ENCODE measurements around the gene PLA2G4B.
"Not testable (repeated sequence)": the region's sequence is repeated elsewhere in the genome, so short reads cannot be mapped to it uniquely, and the experiment has no call there.

PLA2G4B gene

GRCh38 chr15:41827880-41828806 is 10.5 kb upstream of the PLA2G4B start, which contains the start of gene JMJD7:
TSS of gene JMJD7 (plus strand) at chr15:41828092. CDS start at chr15:41828125, 33 bp downstream.
- peak; percentile 84 to 95 for DNase-seq

GRCh38 chr15:41828807-41829141 is 9.9 kb upstream of the PLA2G4B start:
- no peak for DNase-seq

DNA sequence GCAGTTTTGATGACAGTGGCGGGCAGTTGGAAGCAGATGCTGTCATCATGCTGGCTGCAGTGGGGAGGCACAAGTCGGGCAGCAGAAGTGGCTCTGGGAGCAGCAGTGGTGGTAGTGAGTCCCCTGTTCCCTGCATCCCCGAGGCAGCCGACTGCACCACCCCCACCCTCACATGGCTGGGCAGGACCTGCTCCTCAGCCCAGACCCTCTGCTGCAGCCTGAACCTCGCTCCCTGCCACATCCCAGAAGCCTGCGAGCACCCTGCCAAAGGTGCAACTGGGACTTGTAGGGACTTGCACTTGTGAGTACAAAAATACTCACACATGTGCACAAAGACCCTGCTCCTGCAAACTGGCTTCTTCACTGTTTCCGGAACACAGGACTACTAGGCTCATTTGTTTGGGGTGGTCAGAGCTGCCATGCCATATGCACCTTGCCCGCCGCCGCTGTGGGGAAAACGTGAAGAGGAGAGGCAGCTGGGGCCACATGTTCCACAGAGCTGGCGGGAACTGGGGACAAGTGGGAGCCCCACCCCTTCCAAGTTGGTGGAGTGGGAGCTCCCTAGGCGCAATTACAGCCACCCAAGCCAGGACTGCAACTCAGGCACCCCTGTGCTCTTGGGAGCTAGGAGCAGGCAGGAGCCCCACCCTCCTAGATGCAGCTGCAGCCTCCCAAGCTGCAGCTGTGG is 8.5 kb upstream of the PLA2G4B start:
- DNase-seq: no peak

- DNase-seq: not testable (repeated sequence)
Observed at GRCh38 chr15:41831291-41831690, 7.4 kb upstream of the PLA2G4B start.

GRCh38 chr15:41832208-41832607 is 6.4 kb upstream of the PLA2G4B start:
- no peak for DNase-seq

DNA sequence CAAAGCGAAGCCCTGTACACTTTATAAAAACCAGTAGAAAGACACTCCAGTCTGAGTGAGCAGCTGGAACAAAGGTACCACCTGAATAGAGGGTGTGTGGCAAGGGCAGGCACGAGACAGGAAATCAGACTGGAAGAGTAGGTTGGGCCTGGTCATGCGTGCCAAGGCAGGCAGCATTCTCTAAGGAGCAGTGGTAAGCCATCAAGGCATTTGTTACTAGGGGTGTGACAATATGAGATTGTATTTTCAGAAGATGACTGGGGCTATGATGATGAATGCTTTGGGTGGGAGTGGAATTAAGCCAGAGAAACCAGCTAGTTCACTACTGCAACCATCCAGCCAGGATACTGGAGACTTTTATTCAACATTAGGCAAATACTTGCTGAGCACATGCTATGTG is 5.8 kb upstream of the PLA2G4B start:
- no peak for DNase-seq

DNA sequence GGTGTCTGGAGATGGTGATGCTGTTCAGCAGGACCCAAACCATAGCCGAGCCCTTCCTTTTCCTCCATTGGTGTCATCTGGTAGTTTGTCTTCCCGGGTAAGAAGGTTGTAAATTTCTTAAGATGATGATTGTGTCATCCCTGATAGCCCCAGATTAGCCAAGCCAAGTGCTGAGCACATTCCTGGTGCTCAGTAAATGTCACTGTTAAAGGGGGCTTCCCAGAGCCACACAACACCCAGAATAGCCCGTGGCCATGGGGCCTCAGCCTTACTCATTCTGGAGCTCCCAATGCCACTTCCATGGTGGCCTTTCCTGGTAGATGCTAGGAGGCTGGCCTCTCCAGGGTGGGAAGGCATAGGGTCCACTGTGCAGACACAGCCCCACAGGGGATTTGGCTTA is 4.6 kb upstream of the PLA2G4B start:
- DNase-seq: no peak

GRCh38 chr15:41836073-41836472 is 2.6 kb upstream of the PLA2G4B start:
- no peak for DNase-seq

DNA sequence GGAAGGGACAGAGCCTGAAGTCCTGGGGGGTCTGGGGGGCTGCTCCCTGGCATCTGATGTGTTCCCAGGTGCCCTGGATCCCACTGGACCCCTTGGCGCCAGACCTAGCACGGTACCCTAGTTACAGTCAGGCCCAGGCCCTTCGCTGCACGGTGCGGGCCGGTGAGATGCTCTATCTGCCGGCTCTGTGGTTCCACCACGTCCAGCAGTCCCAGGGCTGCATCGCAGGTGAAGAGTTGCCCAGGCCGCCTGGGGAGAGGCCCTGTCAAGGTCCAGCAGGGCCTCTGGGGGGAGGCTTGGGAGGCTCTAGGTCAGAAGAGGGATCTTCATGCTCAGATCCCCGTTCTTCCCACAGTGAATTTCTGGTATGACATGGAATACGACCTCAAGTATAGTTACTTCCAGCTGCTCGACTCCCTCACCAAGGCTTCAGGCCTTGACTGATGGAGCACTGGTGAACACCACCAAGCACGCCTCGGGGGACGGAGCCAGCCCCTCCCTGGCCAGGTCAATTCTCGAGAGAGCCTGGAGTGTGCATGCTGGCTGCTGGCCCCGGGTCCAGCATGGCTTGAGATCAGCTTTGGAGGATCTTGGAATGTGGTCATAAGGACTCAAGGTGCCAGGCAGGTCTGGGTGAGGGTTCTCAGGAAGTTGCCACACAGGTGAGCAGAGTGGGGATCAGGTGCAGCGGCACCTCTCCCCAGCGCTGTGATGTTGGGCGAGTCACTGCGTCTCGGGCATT is 1.8 kb upstream of the PLA2G4B start:
- no peak for DNase-seq

GRCh38 chr15:41839781-41840491 is 1.3 kb downstream of the PLA2G4B start:
- no peak for DNase-seq

DNA sequence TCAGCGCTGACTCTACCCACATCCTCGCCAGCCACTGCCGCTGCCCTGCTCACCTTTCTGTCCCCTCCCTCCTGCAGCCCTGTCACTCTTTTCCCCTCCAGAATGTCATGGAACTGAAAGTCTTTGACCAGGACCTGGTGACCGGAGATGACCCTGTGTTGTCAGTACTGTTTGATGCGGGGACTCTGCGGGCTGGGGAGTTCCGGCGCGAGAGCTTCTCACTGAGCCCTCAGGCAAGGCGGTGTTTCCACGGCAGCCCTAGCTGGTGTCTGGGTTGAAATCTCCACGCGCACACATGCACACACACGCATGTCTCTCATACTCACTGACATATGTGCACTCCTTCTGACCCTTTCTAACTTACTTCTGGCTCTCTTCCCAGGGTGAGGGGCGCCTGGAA is 2.0 kb downstream of the PLA2G4B start:
- no peak for DNase-seq

DNA sequence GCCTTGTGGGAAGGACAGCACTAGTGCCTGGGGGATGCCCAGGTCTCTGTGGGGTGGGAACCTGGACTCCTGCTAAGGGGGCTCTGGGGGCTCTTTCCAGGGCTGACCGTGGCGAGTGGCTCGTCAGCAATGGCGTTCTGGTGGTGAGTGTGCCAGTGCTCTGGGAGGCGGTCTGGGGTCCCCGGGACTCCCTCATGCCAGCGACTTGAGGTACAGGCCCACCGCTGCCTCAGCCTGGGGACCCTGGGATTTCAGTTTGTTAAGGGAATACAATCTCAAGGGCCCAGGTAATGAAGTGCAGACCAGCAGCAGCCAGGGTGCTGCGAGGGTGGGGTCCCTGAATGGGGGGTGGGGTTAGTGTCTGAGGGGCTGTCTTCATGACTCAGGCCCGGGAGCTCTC is 2.5 kb downstream of the PLA2G4B start:
- no peak for DNase-seq

DNA sequence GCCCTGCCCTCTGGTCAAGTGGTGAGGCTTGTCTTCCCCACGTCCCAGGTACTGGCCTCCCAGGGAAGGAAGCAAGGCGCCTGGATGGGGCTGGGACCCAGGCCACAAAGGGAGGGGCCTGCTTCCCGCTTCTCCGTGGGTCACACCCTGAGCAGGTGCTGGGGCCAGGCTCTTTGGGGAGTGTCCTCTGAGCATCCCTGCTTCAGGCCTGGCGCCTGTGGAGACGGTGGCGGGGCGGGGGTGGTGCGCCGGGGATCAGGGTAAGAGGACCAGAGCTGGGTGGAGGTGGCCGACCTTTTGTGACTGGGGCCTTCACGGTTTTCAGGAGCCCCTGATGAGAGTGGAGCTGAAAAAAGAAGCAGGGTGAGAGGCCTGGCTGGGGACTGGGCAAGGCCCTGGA is 3.6 kb downstream of the PLA2G4B start:
- no peak for DNase-seq

DNA sequence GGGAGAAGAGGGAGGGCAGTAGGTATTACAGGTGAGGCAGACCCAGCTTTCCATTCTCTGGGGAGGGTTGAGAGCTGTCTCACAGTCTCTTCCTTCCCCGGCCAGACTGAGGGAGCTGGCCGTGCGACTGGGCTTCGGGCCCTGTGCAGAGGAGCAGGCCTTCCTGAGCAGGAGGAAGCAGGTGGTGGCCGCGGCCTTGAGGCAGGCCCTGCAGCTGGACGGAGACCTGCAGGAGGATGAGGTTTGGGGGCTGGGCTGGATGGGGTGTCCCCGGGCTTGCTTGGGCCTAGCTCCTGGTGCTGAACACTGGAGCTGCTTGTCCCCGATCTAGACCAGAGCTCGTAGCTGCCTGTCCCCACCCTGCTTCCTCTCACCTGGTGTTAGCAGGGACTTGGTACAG is 4.9 kb downstream of the PLA2G4B start:
- DNase-seq: no peak

DNA sequence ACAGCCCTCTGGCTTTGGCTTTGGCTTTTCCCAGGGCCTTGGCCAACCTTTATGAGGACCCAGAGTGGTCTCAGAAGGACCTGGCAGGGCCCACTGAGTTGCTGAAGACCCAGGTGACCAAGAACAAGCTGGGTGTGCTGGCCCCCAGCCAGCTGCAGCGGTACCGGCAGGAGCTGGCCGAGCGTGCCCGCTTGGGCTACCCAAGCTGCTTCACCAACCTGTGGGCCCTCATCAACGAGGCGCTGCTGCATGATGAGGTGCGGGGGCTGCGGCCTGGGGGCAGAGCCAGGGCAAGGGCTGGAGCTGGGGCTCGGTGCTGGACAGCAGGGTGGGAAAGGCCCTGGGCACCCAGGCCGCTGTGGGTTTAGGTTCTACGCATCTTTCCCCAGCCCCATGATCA is 6.2 kb downstream of the PLA2G4B start:
- DNase-seq: no peak

DNA sequence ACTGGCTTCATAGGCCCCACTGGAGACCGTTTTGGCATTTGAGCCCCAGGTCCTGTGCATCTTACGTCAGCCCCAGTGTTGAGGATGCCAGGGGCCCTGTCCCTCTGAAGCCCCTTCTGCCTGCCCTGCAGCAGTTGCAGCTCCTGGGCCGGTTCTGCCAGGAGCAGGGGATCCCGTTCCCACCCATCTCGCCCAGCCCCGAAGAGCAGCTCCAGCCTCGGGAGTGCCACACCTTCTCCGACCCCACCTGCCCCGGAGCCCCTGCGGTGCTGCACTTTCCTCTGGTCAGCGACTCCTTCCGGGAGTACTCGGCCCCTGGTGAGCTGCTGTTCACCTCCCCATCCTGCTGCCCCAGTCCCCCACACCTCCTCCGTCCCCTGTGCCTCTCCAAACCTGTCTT is 8.6 kb downstream of the PLA2G4B start:
- DNase-seq: no peak

DNA sequence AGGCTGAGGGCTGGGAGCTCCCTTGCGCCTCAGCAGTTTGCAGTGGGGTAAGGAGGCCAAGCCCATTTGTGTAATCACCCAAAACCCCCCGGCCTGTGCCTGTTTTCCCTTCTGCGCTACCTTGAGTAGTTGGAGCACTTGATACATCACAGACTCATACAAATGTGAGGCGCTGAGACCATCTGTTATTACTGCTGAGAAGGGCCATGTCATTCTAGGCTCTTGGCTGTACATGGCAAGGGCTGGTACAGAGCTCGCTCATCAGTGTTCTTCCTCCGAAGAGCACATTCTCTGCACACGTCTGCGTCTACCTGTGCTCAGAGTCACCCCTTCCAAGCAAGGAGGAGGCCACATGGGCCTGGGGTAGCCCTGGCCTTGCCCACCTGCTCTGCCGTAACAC is 9.3 kb downstream of the PLA2G4B start:
- DNase-seq: no peak

DNA sequence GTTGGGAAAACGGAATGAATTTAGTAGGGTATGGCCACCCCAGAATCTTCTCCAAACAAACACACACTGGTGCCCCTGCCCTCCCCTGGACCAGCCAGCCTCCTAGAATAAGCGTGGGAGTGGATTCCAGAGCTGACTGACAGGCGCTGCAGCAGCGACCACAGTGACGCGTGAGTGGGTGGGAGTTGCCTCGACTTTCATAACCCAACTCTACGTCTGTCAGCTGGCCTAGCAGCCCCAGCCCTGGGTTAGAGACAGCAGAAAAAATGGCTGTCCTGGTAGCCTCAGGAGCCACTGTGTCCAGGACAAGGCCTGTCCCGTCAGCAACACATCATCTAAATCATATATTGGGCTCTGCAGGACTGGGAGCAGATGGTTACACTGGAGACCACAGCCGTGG is 10.0 kb downstream of the PLA2G4B start:
- no peak for DNase-seq

GRCh38 chr15:41849204-41849603 is 10.6 kb downstream of the PLA2G4B start:
- DNase-seq: no peak

DNA sequence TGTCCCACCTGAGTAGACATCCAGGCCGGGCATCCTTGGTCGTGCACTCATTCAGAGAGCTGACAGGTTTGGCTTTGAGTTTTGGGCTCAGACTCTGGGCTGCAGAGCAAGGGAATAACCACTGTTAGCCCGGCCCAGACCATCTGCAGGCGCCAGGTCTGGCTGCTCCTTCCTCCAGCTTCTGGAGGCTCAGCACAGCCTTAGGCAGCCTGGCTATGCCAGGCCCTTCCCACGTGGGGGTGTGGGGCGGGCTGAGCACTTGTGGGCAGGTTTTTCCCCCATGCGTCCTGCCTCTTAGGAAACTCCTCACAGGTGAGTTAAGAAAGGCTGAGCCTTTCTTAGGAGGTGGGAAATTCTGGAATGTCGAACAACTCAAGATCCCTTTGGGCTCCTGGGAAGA is 11.2 kb downstream of the PLA2G4B start:
- no peak for DNase-seq

DNA sequence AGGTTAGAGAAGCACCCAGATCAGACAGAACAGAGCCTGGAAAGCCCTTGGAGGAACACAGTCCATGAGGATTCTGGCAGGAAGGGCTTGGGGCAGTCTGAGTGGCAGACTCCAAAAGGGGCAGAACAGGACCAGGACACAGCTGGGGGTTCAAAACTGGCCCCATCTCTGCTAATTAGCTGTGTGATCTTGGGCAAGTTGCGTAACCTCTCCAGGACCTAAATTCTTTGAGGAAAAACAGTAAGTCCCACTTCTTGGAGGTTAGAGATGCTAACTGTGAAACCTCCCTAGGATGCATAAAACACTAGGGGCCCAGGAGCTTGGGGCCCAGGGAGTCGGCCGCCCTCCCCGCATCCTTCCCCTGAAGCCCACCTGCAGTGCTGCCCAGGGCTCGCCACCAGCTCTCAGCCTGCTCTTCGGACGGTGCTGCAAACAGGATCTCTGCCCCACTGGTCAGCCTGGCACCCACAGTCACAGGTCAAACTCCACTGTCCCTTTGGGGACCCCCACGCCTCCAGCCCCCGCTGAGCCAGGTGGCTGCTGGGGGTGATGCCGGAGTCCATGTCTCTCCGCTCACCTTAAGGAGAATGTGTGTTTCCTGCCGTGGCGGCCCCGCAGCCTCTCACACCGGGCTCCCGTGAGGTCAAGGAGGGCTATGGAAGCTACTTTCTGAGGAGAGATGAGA is 12.0 kb downstream of the PLA2G4B start:
- no peak for DNase-seq

- DNase-seq: no peak
Observed at GRCh38 chr15:41851167-41851523, 12.5 kb downstream of the PLA2G4B start.

Measured in hippocampal formation (tissue), 2 donors.